AG04449 (cell line): Measurements from ENCODE around the gene CYFIP2.

Source experiments
- CTCF ChIA-PET: fragments of 350-600 bp; formaldehyde crosslinking; extraction: SDS; loops from one replicate; lab custom pipeline; 2021; ENCODE audit warnings: antibody characterized with exemption; lab: Yijun Ruan, JAX
- POLR2A ChIA-PET: fragments of 400-600, 350-600 bp; formaldehyde crosslinking; extraction: SDS; loops from one replicate; lab custom pipeline; 2020; ENCODE audit warnings: antibody characterized with exemption, inconsistent platforms; lab: Yijun Ruan, JAX
- DNase-seq: peaks from one replicate; pipeline ENCODE4 v3.0.0-alpha.2; 2010; ENCODE audit warnings: low read depth, low spot score
- H3K4me3 ChIP-seq: 2 replicates; pipeline ENCODE4 v1.5.1; 2011; ENCODE audit warnings: low read depth, mild to moderate bottlenecking, control low read depth, low read length
- CTCF ChIP-seq: IDR thresholded peaks from one replicate; pipeline ENCODE4 v1.5.1; 2011; ENCODE audit warnings: mild to moderate bottlenecking, moderate library complexity, low read length, control low read depth, inconsistent platforms; ENCODE audit not compliant: insufficient read depth; ENCODE audit errors: missing control alignments

CYFIP2 gene

DNA sequence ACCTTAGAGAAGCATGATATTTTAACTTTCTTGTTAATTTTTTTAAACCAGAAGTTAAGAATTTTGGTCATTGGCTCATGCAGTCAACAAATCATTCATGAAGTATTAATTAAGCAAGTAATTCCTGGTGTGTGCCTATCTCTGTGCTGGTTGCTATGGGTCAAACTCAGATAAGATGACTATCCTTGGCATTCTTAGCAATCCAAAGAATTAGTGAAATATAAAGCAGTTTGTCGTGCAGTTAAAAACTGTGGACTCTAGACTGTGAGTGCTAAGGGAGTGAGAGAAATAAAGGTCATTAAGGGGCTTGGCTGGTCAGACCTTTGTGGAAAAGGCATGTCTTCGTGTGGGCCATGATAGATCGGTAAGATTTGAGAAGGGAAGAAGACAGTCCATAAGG, 4.8 kb downstream of the CYFIP2 start:
- ChIA-PET CTCF (interaction anchor here (4.6 kb wide), 1 partner anchor 18 kb away, joined by 32 read pairs; no protein-coding TSS in a partner anchor), POLR2A (no interaction called here)
- no peak for TF ChIP-seq CTCF
- no peak overlapping the region for H3K4me3 ChIP-seq
- no peak for DNase-seq

GRCh38 chr5:157271740-157272271, 5.9 kb downstream of the CYFIP2 start:
- ChIA-PET POLR2A (no interaction called here), CTCF (interaction anchor here (0.8 to 4.6 kb wide), 3 partner anchors 19 to 54 kb away, joined by 3 to 32 read pairs (median 4); no protein-coding TSS in a partner anchor)
- H3K4me3 ChIP-seq: no peak overlapping the region
- TF ChIP-seq CTCF: no peak
- no peak for DNase-seq

GRCh38 chr5:157273131-157273556, 7.2 kb downstream of the CYFIP2 start:
- DNase-seq: no peak
- POLR2A ChIA-PET: no interaction called here
- CTCF ChIA-PET: interaction anchor here (1.2 to 4.6 kb wide), 3 partner anchors 13 to 40 kb away, joined by 3 to 32 read pairs (median 4); no protein-coding TSS in a partner anchor
- TF ChIP-seq CTCF: no peak
- no peak overlapping the region for H3K4me3 ChIP-seq

DNA sequence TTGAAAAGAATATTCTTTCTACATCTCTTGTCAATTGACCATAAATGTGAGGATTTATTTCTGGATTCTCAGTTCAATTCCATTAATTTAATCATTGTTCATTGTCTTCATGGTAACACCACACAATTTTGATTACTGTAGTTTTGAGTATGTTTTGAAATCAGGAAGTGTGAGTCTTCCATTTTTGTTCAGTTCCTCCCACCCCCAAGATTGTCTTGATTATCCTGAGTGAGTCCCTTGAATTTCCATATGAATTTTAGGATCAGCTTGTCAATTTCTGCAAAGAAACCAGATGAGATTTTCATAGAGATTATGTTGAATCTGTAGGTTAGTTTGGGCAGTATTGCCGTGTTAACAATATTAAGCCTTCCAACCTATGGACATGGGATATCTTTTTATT, 9.5 kb downstream of the CYFIP2 start:
- POLR2A ChIA-PET: no interaction called here
- no peak for DNase-seq
- H3K4me3 ChIP-seq: no peak overlapping the region
- CTCF ChIA-PET: interaction anchor here (4.6 kb wide), 1 partner anchor 23 kb away, joined by 32 read pairs; no protein-coding TSS in a partner anchor
- TF ChIP-seq CTCF: no peak

- no peak for DNase-seq
- no peak for TF ChIP-seq CTCF
- CTCF ChIA-PET: interaction anchor here (1.0 to 2.6 kb wide), 4 partner anchors 11 to 34 kb away, joined by 3 to 17 read pairs (median 4); no protein-coding TSS in a partner anchor
- POLR2A ChIA-PET: no interaction called here
- H3K4me3 ChIP-seq: no peak overlapping the region
Observed at GRCh38 chr5:157278319-157279037, 12.6 kb downstream of the CYFIP2 start.

- POLR2A ChIA-PET: no interaction called here
- DNase-seq: no peak
- no peak overlapping the region for H3K4me3 ChIP-seq
- no peak for TF ChIP-seq CTCF
- CTCF ChIA-PET: interaction anchor here (1.0 to 2.6 kb wide), 3 partner anchors 12 to 33 kb away, joined by 4 to 17 read pairs (median 5); no protein-coding TSS in a partner anchor
Observed at GRCh38 chr5:157279605-157280239, 13.8 kb downstream of the CYFIP2 start.
